CD14-positive monocyte (primary cell): ENCODE results near the gene IRF4. TPM values are rescaled to one million over a fixed set of nuclear protein-coding genes. Genes with fewer than 3 reads are reported as not detected.

ENCODE experiments used
- DNase-seq, 3 donors: peaks; one replicate each; pipeline ENCODE4 v3.0.0-alpha.2; 2011 to 2022
- H2AFZ ChIP-seq: 2 replicates; pipeline ENCODE4 v1.6.0; 2012; ENCODE audit warnings: mild to moderate bottlenecking, low read depth, low read length, inconsistent platforms; ENCODE audit not compliant: insufficient read depth, poor library complexity, severe bottlenecking
- H3K27ac ChIP-seq, 2 donors: 1 replicate in 1 of 2; 2 replicates in 1 of 2; pipeline ENCODE4 v1.5.1; 2012 to 2013; ENCODE audit warnings: low read length in 2 of 2, control low read depth in 1 of 2, inconsistent platforms in 1 of 2, low read depth in 1 of 2, mild to moderate bottlenecking in 1 of 2
- H3K27me3 ChIP-seq, 2 donors: one replicate each; pipeline versions ENCODE4 v1.6.0 to v1.6.1; 2011 to 2013; ENCODE audit warnings: low read length in 2 of 2; ENCODE audit not compliant: control insufficient read depth in 2 of 2, insufficient read depth in 2 of 2
- H3K36me3 ChIP-seq, 2 donors: replicated peaks in 1 of 2; 1 replicate in 1 of 2; 2 replicates in 1 of 2; pipeline versions ENCODE4 v1.5.1 to v1.6.1; 2012 to 2013; ENCODE audit warnings: low read length in 2 of 2, control low read depth in 1 of 2, inconsistent platforms in 1 of 2, mild to moderate bottlenecking in 1 of 2; ENCODE audit not compliant: insufficient read depth in 2 of 2, control insufficient read depth in 1 of 2
- H3K4me1 ChIP-seq, 2 donors: 1 replicate in 1 of 2; 2 replicates in 1 of 2; pipeline versions ENCODE4 v1.5.1 to v1.6.1; 2012 to 2013; ENCODE audit warnings: low read length in 2 of 2, control low read depth in 1 of 2, inconsistent platforms in 1 of 2, mild to moderate bottlenecking in 1 of 2, moderate library complexity in 1 of 2; ENCODE audit not compliant: insufficient read depth in 2 of 2, control insufficient read depth in 1 of 2
- H3K4me2 ChIP-seq: replicated peaks from 2 replicates; pipeline ENCODE3; 2012; ENCODE audit warnings: low read length, moderate library complexity, mild to moderate bottlenecking; ENCODE audit not compliant: poor library complexity, severe bottlenecking; ENCODE audit errors: extremely low read depth
- H3K4me3 ChIP-seq, 3 experiments: fragments of 200-600 bp in 1 of 3; sonication (generic) in 1 of 3; replicated peaks in 1 of 3; 1 replicate in 2 of 3; 2 replicates in 1 of 3; pipeline ENCODE4 v1.5.1; 2011 to 2013; ENCODE audit warnings: low read length in 3 of 3, mild to moderate bottlenecking in 3 of 3, control low read depth in 2 of 3, low read depth in 2 of 3, inconsistent platforms in 1 of 3, moderate library complexity in 1 of 3
- H3K79me2 ChIP-seq: 2 replicates; pipeline ENCODE4 v1.6.0; 2012; ENCODE audit warnings: mild to moderate bottlenecking, control low read depth, inconsistent platforms, low read length, moderate library complexity; ENCODE audit not compliant: insufficient read depth
- H3K9ac ChIP-seq: 2 replicates; pipeline ENCODE4 v1.6.0; 2017; ENCODE audit warnings: low read length, mild to moderate bottlenecking; ENCODE audit not compliant: insufficient read depth, poor library complexity, severe bottlenecking
- H3K9me3 ChIP-seq, 2 donors: replicated peaks in 1 of 2; 1 replicate in 1 of 2; 2 replicates in 1 of 2; pipeline versions ENCODE4 v1.5.1 to v1.6.1; 2012 to 2013; ENCODE audit warnings: low read length in 2 of 2, control low read depth in 1 of 2; ENCODE audit not compliant: control insufficient read depth in 1 of 2, insufficient read depth in 1 of 2
- H4K20me1 ChIP-seq: 2 replicates; pipeline ENCODE4 v1.6.0; 2012; ENCODE audit warnings: mild to moderate bottlenecking, low read length, control low read depth, moderate library complexity; ENCODE audit not compliant: insufficient read depth
- H3K27ac Mint-ChIP-seq, 7 donors: one replicate each; pipeline ENCODE4 v1.8.0; 2020; ENCODE audit warnings: mild to moderate bottlenecking in 7 of 7, mixed read lengths in 7 of 7, moderate library complexity in 6 of 7, inconsistent platforms in 2 of 7
- H3K27me3 Mint-ChIP-seq, 3 donors: one replicate each; pipeline ENCODE4 v1.8.0; 2021 to 2022; ENCODE audit warnings: low read depth in 3 of 3, mild to moderate bottlenecking in 3 of 3, mixed read lengths in 3 of 3, moderate library complexity in 3 of 3, inconsistent platforms in 1 of 3
- H3K36me3 Mint-ChIP-seq, 2 donors: one replicate each; pipeline ENCODE4 v1.8.0; 2020; ENCODE audit warnings: mixed read lengths in 2 of 2, inconsistent platforms in 1 of 2, mild to moderate bottlenecking in 1 of 2
- H3K4me1 Mint-ChIP-seq: one replicate; pipeline ENCODE4 v1.8.0; 2020; ENCODE audit warnings: mild to moderate bottlenecking, mixed read lengths
- H3K4me3 Mint-ChIP-seq, 2 donors: one replicate each; pipeline ENCODE4 v1.8.0; 2020; ENCODE audit warnings: mild to moderate bottlenecking in 2 of 2, mixed read lengths in 2 of 2, moderate library complexity in 1 of 2
- H3K9me3 Mint-ChIP-seq, 7 donors: one replicate each; pipeline ENCODE4 v1.8.0; 2020 to 2022; ENCODE audit warnings: mixed read lengths in 7 of 7, mild to moderate bottlenecking in 6 of 7, moderate library complexity in 6 of 7, inconsistent platforms in 2 of 7
- CTCF ChIP-seq: fragments of 200-600 bp; IDR thresholded peaks from one replicate; pipeline ENCODE4 v1.8.0; 2022; ENCODE audit warnings: antibody characterized with exemption, mild to moderate bottlenecking
- WGBS: methylation state at CpG from one replicate; pipeline ENCODE4 v1.1.5; 2013; ENCODE audit warnings: missing lambda C conversion rate; ENCODE audit not compliant: insufficient coverage; 5-methylcytosine and 5-hydroxymethylcytosine counted together
- intact Hi-C, 2 donors: fragments of 100-400 bp; cut with micrococcal nuclease; formaldehyde crosslinking; loops; one replicate each; pipeline versions ENCODE4 v1.15.0 to v1.15.1; 2023
- polyA plus RNA-seq, 3 donors: library from polyadenylated mRNA; depleted of rRNA in 1 of 3; unstranded in 2 of 3; stranded (reverse) in 1 of 3; fragments of 300-500 nt in 2 of 3; fragments of >200 nt in 1 of 3; fragmentation: Illumina TruSeq in 2 of 3; gene quantifications; 1 replicate in 2 of 3; 2 replicates in 1 of 3; pipeline ENCODE4 v1.2.3, GENCODE V29; 2012 to 2021

IRF4 gene
- polyA plus RNA-seq, 3 donors, result 3.0 to 13.6 (median 6.4) TPM

GRCh38 chr6:437037-437392, 45.5 kb downstream of the IRF4 start:
- Histone ChIP-seq H3K4me2 (no peak overlapping the region), H3K79me2 (no peaks in the 10 kb centered on the region), H3K27me3 (no peaks in the 10 kb centered on the region), H3K36me3 (no peaks in the 10 kb centered on the region), H2AFZ (no peak overlapping the region), H3K27ac (no peak overlapping the region), H3K4me3 (no peak overlapping the region), H3K9ac (no peak overlapping the region), H4K20me1 (no peaks in the 10 kb centered on the region), H3K4me1 (peaks cover 0 to 5% of the 10 kb centered on the region in 2 donors), H3K9me3 (no peaks in the 10 kb centered on the region)
- Mint-ChIP-seq H3K4me1 (peaks cover 4% of the 10 kb centered on the region), H3K36me3 (no peaks in the 10 kb centered on the region), H3K4me3 (no peak overlapping the region), H3K27me3 (peaks cover 0 to 14% (median 2%) of the 10 kb centered on the region in 3 donors), H3K9me3 (peaks cover 0 to 5% (median 0%) of the 10 kb centered on the region in 7 donors), H3K27ac (no peak overlapping the region)
- TF ChIP-seq CTCF, result no peak
- no peak for DNase-seq
- intact Hi-C loops, result no loop called here
- 100% methylated on average over 3 of the region's 6 CpGs for WGBS

- no peaks in the 10 kb centered on the region for H3K79me2 ChIP-seq
- H3K27ac ChIP-seq, result no peak overlapping the region
- 98% methylated on average over 8 of the region's 12 CpGs for WGBS
- peaks cover 0 to 5% of the 10 kb centered on the region in 2 donors for H3K4me1 ChIP-seq
- H3K9ac ChIP-seq, result no peak overlapping the region
- Mint-ChIP-seq H3K27ac (no peak overlapping the region), H3K27me3 (peaks cover 0 to 13% (median 3%) of the 10 kb centered on the region in 3 donors), H3K36me3 (no peaks in the 10 kb centered on the region), H3K4me1 (peaks cover 4% of the 10 kb centered on the region), H3K4me3 (no peak overlapping the region), H3K9me3 (peaks cover 0 to 5% (median 0%) of the 10 kb centered on the region in 7 donors)
- intact Hi-C loops, result no loop called here
- H2AFZ ChIP-seq, result no peak overlapping the region
- H3K36me3 ChIP-seq, result no peaks in the 10 kb centered on the region
- TF ChIP-seq CTCF, result no peak
- no peak for DNase-seq
- H3K4me2 ChIP-seq, result no peak overlapping the region
- no peaks in the 10 kb centered on the region for H4K20me1 ChIP-seq
- no peaks in the 10 kb centered on the region for H3K27me3 ChIP-seq
- H3K9me3 ChIP-seq, result no peaks in the 10 kb centered on the region
- H3K4me3 ChIP-seq, result no peak overlapping the region
Measured at GRCh38 chr6:438634-439170, 47.1 kb downstream of the IRF4 start.
